ENCODE results near the gene PSMG3. TPM values are rescaled to one million over a fixed set of nuclear protein-coding genes. Genes with fewer than 3 reads are reported as not detected.

The PSMG3 gene
- 10 to 100 TPM in 3 of 5 donors, 1 to 10 TPM in 1, not detected in 1; 4.9 to 33.3 (median 16.3) TPM for total RNA-seq
- 10 to 100 TPM; 66.9 to 71.5 (median 67.7) TPM for polyA plus RNA-seq
- long read RNA-seq, donor 1, transcript PSMG3-202 (2 exons, 1,391 nt) = major isoform, 12 of 12 reads
- long read RNA-seq, donor 1, partial matches to known transcripts = 0 of 12 reads
- long read RNA-seq, donor 1, other reads (novel, unspliced or antisense) = 0 of 12 reads
- long read RNA-seq, donor 2, transcript PSMG3-202 (2 exons, 1,391 nt) = major isoform, 38 of 42 reads
- long read RNA-seq, donor 2, partial matches to known transcripts = 0 of 42 reads
- long read RNA-seq, donor 2, other reads (novel, unspliced or antisense) = 0 of 42 reads
- long read RNA-seq, donor 3, transcript PSMG3-202 (2 exons, 1,391 nt) = major isoform, 11 of 14 reads
- long read RNA-seq, donor 3, partial matches to known transcripts = 0 of 14 reads
- long read RNA-seq, donor 3, other reads (novel, unspliced or antisense) = 0 of 14 reads
- long read RNA-seq, donor 4, partial matches to known transcripts = 0 of 1 reads
- long read RNA-seq, donor 4, other reads (novel, unspliced or antisense) = 0 of 1 reads
- long read RNA-seq, donor 5, transcript PSMG3-202 (2 exons, 1,391 nt) = major isoform, 16 of 21 reads
- long read RNA-seq, donor 5, transcript PSMG3-203 (3 exons, 774 nt) = minor isoform, 5 of 21 reads
- long read RNA-seq, donor 5, partial matches to known transcripts = 0 of 21 reads
- long read RNA-seq, donor 5, other reads (novel, unspliced or antisense) = 0 of 21 reads
- long read RNA-seq, donor 6, transcript PSMG3-202 (2 exons, 1,391 nt) = major isoform, 72 of 85 reads
- long read RNA-seq, donor 6, transcript PSMG3-203 (3 exons, 774 nt) = minor isoform, 6 of 85 reads
- long read RNA-seq, donor 6, partial matches to known transcripts = 7 of 85 reads
- long read RNA-seq, donor 6, other reads (novel, unspliced or antisense) = 0 of 85 reads
- long read RNA-seq, donor 7, transcript PSMG3-202 (2 exons, 1,391 nt) = major isoform, 32 of 37 reads
- long read RNA-seq, donor 7, partial matches to known transcripts = 0 of 37 reads
- long read RNA-seq, donor 7, other reads (novel, unspliced or antisense) = 0 of 37 reads
- long read RNA-seq, donor 8, transcript PSMG3-202 (2 exons, 1,391 nt) = major isoform, 19 of 25 reads
- long read RNA-seq, donor 8, transcript PSMG3-203 (3 exons, 774 nt) = minor isoform, 6 of 25 reads
- long read RNA-seq, donor 8, partial matches to known transcripts = 0 of 25 reads
- long read RNA-seq, donor 8, other reads (novel, unspliced or antisense) = 0 of 25 reads
- long read RNA-seq, donor 9, transcript PSMG3-202 (2 exons, 1,391 nt) = major isoform, 16 of 17 reads
- long read RNA-seq, donor 9, partial matches to known transcripts = 0 of 17 reads
- long read RNA-seq, donor 9, other reads (novel, unspliced or antisense) = 0 of 17 reads
- long read RNA-seq, donor 10, transcript PSMG3-202 (2 exons, 1,391 nt) = major isoform, 14 of 16 reads
- long read RNA-seq, donor 10, partial matches to known transcripts = 0 of 16 reads
- long read RNA-seq, donor 10, other reads (novel, unspliced or antisense) = 0 of 16 reads

GRCh38 chr7:1569833-1570632 is at the start of gene PSMG3:
TSS of gene PSMG3 (minus strand) at chr7:1570032. CDS start at chr7:1569339, 693 bp downstream.
- WGBS, 5 donors = 0 to 1% (median 0%) methylated on average over 33 to 95 of the region's 95 CpGs
- TF ChIP-seq POLR2AphosphoS5 (IDR thresholded peaks at IDR 0.05) (peak; percentile 65 to 92 (median 79)), POLR2A (IDR thresholded peaks at IDR 0.05) (peak in 1 of 4 donors; percentile 34), EP300 (IDR thresholded peaks at IDR 0.05) (no peak), CTCF (IDR thresholded peaks at IDR 0.05) (peak in 2 of 7 experiments; percentile 17 to 32)

GRCh38 chr7:1618475-1618874 is 48.6 kb upstream of the PSMG3 start:
- H3K4me1 ChIP-seq = no peaks in the 10 kb centered on the region
- WGBS, 5 donors = 79 to 98% (median 84%) methylated on average over 3 of the region's 3 CpGs
- H3K27me3 ChIP-seq = peaks cover 0 to 31% (median 0%) of the 10 kb centered on the region in 3 donors
- H3K27ac ChIP-seq = no peak overlapping the region
- H3K9me3 ChIP-seq = no peaks in the 10 kb centered on the region
- DNase-seq = no peak
- no peak for TF ChIP-seq CTCF (IDR thresholded peaks at IDR 0.05)
- TF ChIP-seq EP300 (IDR thresholded peaks at IDR 0.05) = no peak
- no peak for TF ChIP-seq POLR2AphosphoS5 (IDR thresholded peaks at IDR 0.05)
- TF ChIP-seq POLR2A (IDR thresholded peaks at IDR 0.05) = no peak
- H3K4me3 ChIP-seq = no peak overlapping the region
- no peaks in the 10 kb centered on the region for H3K36me3 ChIP-seq
- intact Hi-C loops (cut with DNase I; ENCODE audit: low total_unique reads) = no loop called here

More at GRCh38 chr7:1569833-1570632, at the start of gene PSMG3:
- H3K27me3 ChIP-seq = no peaks in the 10 kb centered on the region
- intact Hi-C loops (cut with DNase I; ENCODE audit: low total_unique reads) = no loop called here
- peak within 1 kb of the TSS; percentile 89 to 97 (median 96) for H3K27ac ChIP-seq
- H3K36me3 ChIP-seq = peaks cover 0 to 30% (median 23%) of the 10 kb centered on the region in 4 donors
- H3K4me3 ChIP-seq = peak within 1 kb of the TSS; percentile 66 to 93 (median 78)
- peak; percentile 94 to 97 for DNase-seq
- no peaks in the 10 kb centered on the region for H3K9me3 ChIP-seq
- H3K4me1 ChIP-seq = peaks cover 43 to 52% (median 47%) of the 10 kb centered on the region in 4 donors

GRCh38 chr7:1617957-1618356 is 48.1 kb upstream of the PSMG3 start:
- H3K27me3 ChIP-seq = peaks cover 0 to 31% (median 0%) of the 10 kb centered on the region in 3 donors
- H3K9me3 ChIP-seq = no peaks in the 10 kb centered on the region
- 73 to 87% (median 77%) methylated on average over 8 of the region's 8 CpGs for WGBS, 5 donors
- no peak overlapping the region for H3K27ac ChIP-seq
- no peaks in the 10 kb centered on the region for H3K4me1 ChIP-seq
- H3K4me3 ChIP-seq = no peak overlapping the region
- TF ChIP-seq POLR2AphosphoS5 (IDR thresholded peaks at IDR 0.05) (no peak), CTCF (IDR thresholded peaks at IDR 0.05) (no peak), EP300 (IDR thresholded peaks at IDR 0.05) (no peak), POLR2A (IDR thresholded peaks at IDR 0.05) (no peak)
- no peaks in the 10 kb centered on the region for H3K36me3 ChIP-seq
- DNase-seq = no peak
- intact Hi-C loops (cut with DNase I; ENCODE audit: low total_unique reads) = no loop called here
